PC-9 (cell line): ENCODE data around the gene FIZ1. TPM values are rescaled to one million over a fixed set of nuclear protein-coding genes. Genes with fewer than 3 reads are reported as not detected.

Experiments
- BruUV-seq: library from RNA; stranded (reverse); fragments of 400-500 nt; replicated peaks from 2 replicates; lab custom pipeline; 2021; lab: Mats Ljungman, UMichigan
- CTCF ChIA-PET: fragments of 300-600 bp; sonication (Branson Sonifier 250); formaldehyde crosslinking; loops from one replicate; lab custom pipeline; 2022; ENCODE audit warnings: antibody characterized with exemption; lab: Charles Lee
- POLR2A ChIA-PET: fragments of 300-600 bp; sonication (Branson Sonifier 250); formaldehyde crosslinking; loops from one replicate; lab custom pipeline; 2022; ENCODE audit warnings: antibody characterized with exemption; ENCODE audit not compliant: unreplicated experiment; lab: Charles Lee
- DNase-seq, 2 experiments: peaks; one replicate each; pipeline versions ENCODE4 v3.0.0 to v3.0.0-alpha.2; 2015 to 2022; ENCODE audit warnings: mixed read lengths in 1 of 2
- H2AFZ ChIP-seq: fragments of 200-600 bp; sonication (generic); 2 replicates; pipeline ENCODE4 v1.8.1; 2017; ENCODE audit warnings: antibody characterized with exemption
- H3F3A ChIP-seq: fragments of 200-600 bp; sonication (generic); 2 replicates; pipeline ENCODE4 v1.8.1; 2017; ENCODE audit warnings: antibody characterized with exemption, mild to moderate bottlenecking, low read depth; ENCODE audit not compliant: insufficient read depth
- H3K27ac ChIP-seq: fragments of 200-600 bp; sonication (generic); 2 replicates; pipeline ENCODE4 v1.6.1; 2016; ENCODE audit warnings: mixed run types
- H3K27me3 ChIP-seq: fragments of 200-600 bp; sonication (generic); 2 replicates; pipeline ENCODE4 v1.6.1; 2016; ENCODE audit warnings: low read depth, mixed run types; ENCODE audit not compliant: insufficient read depth
- H3K36me3 ChIP-seq: fragments of 200-600 bp; sonication (generic); 2 replicates; pipeline ENCODE4 v1.6.1; 2016; ENCODE audit warnings: low read depth, mixed run types
- H3K4me1 ChIP-seq: fragments of 200-600 bp; sonication (generic); replicated peaks from 2 replicates; pipeline ENCODE4 v1.6.1; 2016; ENCODE audit warnings: mixed run types; ENCODE audit not compliant: insufficient read depth
- H3K4me2 ChIP-seq: fragments of 200-600 bp; sonication (generic); 2 replicates; pipeline ENCODE4 v1.6.1; 2017; ENCODE audit warnings: mixed run types
- H3K4me3 ChIP-seq: fragments of 200-600 bp; sonication (generic); 2 replicates; pipeline ENCODE4 v1.6.1; 2016; ENCODE audit warnings: mixed run types
- H3K79me2 ChIP-seq: fragments of 200-600 bp; sonication (generic); 2 replicates; pipeline ENCODE4 v1.6.1; 2017; ENCODE audit warnings: low read depth, mixed run types
- H3K9me2 ChIP-seq: fragments of 200-600 bp; sonication (generic); 2 replicates; pipeline ENCODE4 v1.8.1; 2017; ENCODE audit warnings: mild to moderate bottlenecking; ENCODE audit not compliant: insufficient read depth
- H3K9me3 ChIP-seq: fragments of 200-600 bp; sonication (generic); 2 replicates; pipeline ENCODE4 v1.8.1; 2016; ENCODE audit warnings: low read depth; ENCODE audit not compliant: insufficient read depth
- H4K20me1 ChIP-seq: fragments of 200-600 bp; sonication (generic); 2 replicates; pipeline ENCODE4 v1.8.1; 2017; ENCODE audit not compliant: insufficient read depth
- CTCF ChIP-seq: fragments of 200-600 bp; sonication (generic); conservative IDR thresholded peaks from 2 replicates; pipeline ENCODE4 v1.6.1; 2017; ENCODE audit warnings: mixed run types, antibody characterized with exemption, mild to moderate bottlenecking, moderate library complexity
- EZH2 ChIP-seq: fragments of 200-600 bp; sonication (generic); IDR thresholded peaks from 2 replicates; pipeline ENCODE4 v1.8.0; 2017; ENCODE audit warnings: antibody characterized with exemption, low read depth
- intact Hi-C: fragments of 100-400 bp; cut with micrococcal nuclease; formaldehyde crosslinking; loops from one replicate; pipeline ENCODE4 v1.10.0; 2022; ENCODE audit not compliant: unreplicated experiment
- total RNA-seq: library from RNA; stranded (reverse); gene quantifications from 2 replicates; pipeline ENCODE4 v1.2.3, GENCODE V29; 2021

FIZ1 gene
- total RNA-seq, 1 experiment from 2014 or later: 25.4 TPM

GRCh38 chr19:55641426-55642152, 42.3 kb upstream of the FIZ1 start:
- peak overlapping the region; percentile 76 for H2AFZ ChIP-seq
- no peak for TF ChIP-seq EZH2
- TF ChIP-seq CTCF: no peak
- peaks cover 60% of the 10 kb centered on the region for H3K79me2 ChIP-seq
- H3K4me1 ChIP-seq: peaks cover 10% of the 10 kb centered on the region
- 0 out of 2 replicates have a peak overlapping the region, but pooled peaks have one; percentile 40 for H3K27ac ChIP-seq
- intact Hi-C loops: no loop called here
- peaks cover 9% of the 10 kb centered on the region; the same call in 1 of the 2 replicates for H3K36me3 ChIP-seq
- H3K9me3 ChIP-seq: no peaks in the 10 kb centered on the region
- CTCF ChIA-PET: no interaction called here
- no peaks in the 10 kb centered on the region for H3K27me3 ChIP-seq
- peaks cover 51% of the 10 kb centered on the region; the same call in 1 of the 2 replicates for H3F3A ChIP-seq
- POLR2A ChIA-PET: interaction anchor here (0.6 kb wide), 1 partner anchor 1178 kb away, joined by 4 read pairs; the partner anchor contains the start of gene LENG9
- no TSS peak for BruUV-seq
- peak overlapping the region; percentile 66 for H3K4me3 ChIP-seq
- H3K9me2 ChIP-seq: no peaks in the 10 kb centered on the region
- no peak for DNase-seq
- peak overlapping the region; percentile 90 for H3K4me2 ChIP-seq
- H4K20me1 ChIP-seq: peaks cover 5% of the 10 kb centered on the region

- H4K20me1 ChIP-seq: peaks cover 3% of the 10 kb centered on the region; the same call in 1 of the 2 replicates
- peak within 1 kb of the TSS; percentile 90 for H3K4me2 ChIP-seq
- 0 out of 2 replicates have a peak within 1 kb of the TSS, but pooled peaks have one; percentile 40 for H3K27ac ChIP-seq
- ChIA-PET CTCF (no interaction called here), POLR2A (no interaction called here)
- peak in 1 of 2 experiments; percentile 68 for DNase-seq
- H3K27me3 ChIP-seq: no peaks in the 10 kb centered on the region
- peaks cover 8% of the 10 kb centered on the region; the same call in 1 of the 2 replicates for H3K36me3 ChIP-seq
- H3K4me3 ChIP-seq: peak within 1 kb of the TSS; percentile 66
- peak within 1 kb of the TSS; percentile 76 for H2AFZ ChIP-seq
- intact Hi-C loops: no loop called here
- no peaks in the 10 kb centered on the region for H3K9me2 ChIP-seq
- peaks cover 46% of the 10 kb centered on the region; the same call in 1 of the 2 replicates for H3F3A ChIP-seq
- H3K9me3 ChIP-seq: no peaks in the 10 kb centered on the region
- TF ChIP-seq CTCF: no peak
- no peak for TF ChIP-seq EZH2
- peaks cover 18% of the 10 kb centered on the region for H3K4me1 ChIP-seq
- H3K79me2 ChIP-seq: peaks cover 63% of the 10 kb centered on the region
- no TSS peak for BruUV-seq
Observed at GRCh38 chr19:55640577-55641425, 41.5 kb upstream of the FIZ1 start, which contains the start of gene ZNF580. Gene ZNF580 (plus strand): TSS chr19:55641002. CDS start chr19:55642509, 1,507 bp downstream.

- ChIA-PET CTCF (no interaction called here), POLR2A (no interaction called here)
- no peak overlapping the region for H2AFZ ChIP-seq
- peaks cover 63% of the 10 kb centered on the region for H3K79me2 ChIP-seq
- intact Hi-C loops: no loop called here
- no peak for TF ChIP-seq EZH2
- TF ChIP-seq CTCF: no peak
- peaks cover 19% of the 10 kb centered on the region for H3K4me1 ChIP-seq
- no peaks in the 10 kb centered on the region for H3K9me3 ChIP-seq
- no peak for DNase-seq
- peaks cover 39% of the 10 kb centered on the region; the same call in 1 of the 2 replicates for H3F3A ChIP-seq
- H4K20me1 ChIP-seq: peaks cover 3% of the 10 kb centered on the region; the same call in 1 of the 2 replicates
- 0 out of 2 replicates have a peak overlapping the region, but pooled peaks have one; percentile 40 for H3K27ac ChIP-seq
- peaks cover 3% of the 10 kb centered on the region; the same call in 1 of the 2 replicates for H3K36me3 ChIP-seq
- H3K4me2 ChIP-seq: peak overlapping the region; percentile 90
- peak overlapping the region; percentile 66; the same call in 1 of the 2 replicates for H3K4me3 ChIP-seq
- no peaks in the 10 kb centered on the region for H3K9me2 ChIP-seq
- BruUV-seq: no TSS peak
- H3K27me3 ChIP-seq: no peaks in the 10 kb centered on the region
Observed at GRCh38 chr19:55640043-55640576, 40.8 kb upstream of the FIZ1 start.
